Stomach smooth muscle (tissue), 2 donors: ENCODE data around the gene SMURF2.

Experiments
- H3K27ac ChIP-seq: one replicate; pipeline ENCODE4 v1.7.0; 2013; ENCODE audit warnings: mild to moderate bottlenecking, low read length, inconsistent platforms
- H3K27me3 ChIP-seq, 2 donors: one replicate each; pipeline ENCODE4 v1.7.0; 2013; ENCODE audit warnings: low read length in 2 of 2; ENCODE audit not compliant: insufficient read depth in 2 of 2, control insufficient read depth in 1 of 2
- H3K36me3 ChIP-seq, 2 donors: one replicate each; pipeline ENCODE4 v1.7.0; 2013; ENCODE audit warnings: low read length in 2 of 2; ENCODE audit not compliant: control insufficient read depth in 2 of 2, insufficient read depth in 2 of 2
- H3K4me1 ChIP-seq: one replicate; pipeline ENCODE4 v1.7.0; 2013; ENCODE audit warnings: low read length; ENCODE audit not compliant: control insufficient read depth, insufficient read depth
- H3K4me3 ChIP-seq, 2 donors: one replicate each; pipeline ENCODE4 v1.7.0; 2013; ENCODE audit warnings: low read length in 2 of 2
- H3K9ac ChIP-seq, 2 donors: one replicate each; pipeline ENCODE4 v1.7.0; 2013; ENCODE audit warnings: low read length in 2 of 2, mild to moderate bottlenecking in 1 of 2
- H3K9me3 ChIP-seq, 2 donors: one replicate each; pipeline ENCODE4 v1.7.0; 2013; ENCODE audit warnings: low read length in 2 of 2; ENCODE audit not compliant: control insufficient read depth in 2 of 2
- donor health status: healthy.
- donor health status: Pancreatic carcinoma.

SMURF2 gene

DNA sequence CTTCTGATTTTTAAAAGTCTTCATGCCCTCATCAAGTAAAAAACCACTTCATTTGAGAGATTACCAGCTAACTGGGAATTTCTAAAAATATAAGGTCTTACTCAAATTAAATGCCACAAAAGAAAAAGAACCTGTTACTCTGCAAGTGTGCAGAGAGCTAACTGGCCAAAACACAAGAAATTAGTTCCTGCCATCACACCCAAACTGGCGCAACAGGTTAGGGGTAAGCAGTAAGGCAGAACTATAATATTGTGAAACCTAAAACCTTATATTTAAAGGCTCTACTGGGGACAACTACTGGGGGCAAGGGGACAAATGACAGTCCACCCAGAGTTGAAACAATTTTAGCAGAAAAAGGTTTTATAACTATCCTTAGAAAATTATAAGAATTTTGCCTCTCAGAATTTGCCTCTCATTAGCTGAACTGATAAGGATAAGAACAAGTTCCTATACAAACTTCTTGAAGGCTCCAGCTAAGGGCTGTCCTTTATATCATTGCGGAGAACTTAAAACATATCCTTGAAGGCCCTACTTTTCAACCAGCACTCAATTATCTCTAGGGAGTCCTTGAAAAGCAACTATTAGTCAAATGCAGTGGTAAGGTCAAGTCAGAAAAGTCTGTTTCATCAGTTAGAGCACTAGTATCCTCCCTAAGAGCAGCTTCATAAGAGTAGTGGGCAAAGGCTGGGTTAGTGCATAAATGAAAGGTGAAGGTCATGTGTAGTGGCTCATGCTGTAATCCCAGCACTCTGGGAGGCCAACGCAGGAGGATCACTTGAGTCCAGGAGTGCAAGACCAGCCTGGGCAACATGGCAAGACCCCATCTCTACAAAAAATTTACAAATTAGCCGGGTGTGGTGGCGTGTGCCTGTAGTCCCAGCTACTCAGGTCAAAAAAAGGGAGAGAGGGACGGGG is 31.5 kb downstream of the SMURF2 start:
- Histone ChIP-seq H3K9me3 (no peaks in the 10 kb centered on the region), H3K4me1 (no peaks in the 10 kb centered on the region), H3K4me3 (no peak overlapping the region), H3K9ac (no peak overlapping the region), H3K27ac (no peak overlapping the region), H3K36me3 (no peaks in the 10 kb centered on the region), H3K27me3 (no peaks in the 10 kb centered on the region)

DNA sequence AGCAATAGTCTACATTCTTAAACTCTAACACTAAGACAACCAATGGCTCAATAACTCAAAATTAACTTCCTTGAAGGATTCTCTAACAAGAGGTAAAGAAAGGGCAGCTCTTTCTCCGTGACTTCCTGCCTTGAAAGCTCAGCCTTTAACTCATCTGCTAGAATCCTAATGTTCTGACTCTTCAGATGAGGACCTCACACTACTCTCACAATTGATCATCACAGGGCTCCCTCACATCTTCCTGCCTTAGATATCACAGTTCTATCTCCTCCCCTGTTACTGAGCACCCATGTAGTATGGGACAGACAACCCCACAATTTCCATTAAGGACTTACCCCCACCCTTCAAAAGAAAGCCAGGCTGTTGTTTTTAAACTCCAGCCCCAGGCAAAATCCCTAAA is 33.5 kb downstream of the SMURF2 start:
- Histone ChIP-seq H3K9ac (no peak overlapping the region), H3K9me3 (no peaks in the 10 kb centered on the region), H3K36me3 (no peaks in the 10 kb centered on the region), H3K27me3 (no peaks in the 10 kb centered on the region), H3K27ac (no peak overlapping the region), H3K4me1 (no peaks in the 10 kb centered on the region), H3K4me3 (no peak overlapping the region)

DNA sequence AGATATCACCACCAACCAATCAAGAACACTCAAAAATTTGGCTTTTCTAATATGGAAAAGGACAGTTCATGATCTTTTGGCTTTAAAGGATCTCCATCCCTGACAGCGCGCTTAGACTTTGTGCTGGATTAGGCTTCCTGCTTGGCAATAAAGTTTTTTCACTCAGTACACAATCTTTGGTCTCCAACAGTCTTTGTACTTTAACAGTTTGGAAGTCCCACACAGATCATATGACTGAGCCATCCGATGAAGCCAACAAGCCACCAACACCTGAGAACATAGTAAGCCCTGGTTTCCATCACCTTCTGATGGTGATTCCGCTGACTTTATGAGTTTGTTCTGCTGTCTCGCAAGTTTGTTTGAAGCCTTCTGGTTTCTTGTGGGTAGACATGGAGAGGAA is 34.3 kb downstream of the SMURF2 start:
- no peak overlapping the region for H3K4me3 ChIP-seq
- no peaks in the 10 kb centered on the region for H3K9me3 ChIP-seq

DNA sequence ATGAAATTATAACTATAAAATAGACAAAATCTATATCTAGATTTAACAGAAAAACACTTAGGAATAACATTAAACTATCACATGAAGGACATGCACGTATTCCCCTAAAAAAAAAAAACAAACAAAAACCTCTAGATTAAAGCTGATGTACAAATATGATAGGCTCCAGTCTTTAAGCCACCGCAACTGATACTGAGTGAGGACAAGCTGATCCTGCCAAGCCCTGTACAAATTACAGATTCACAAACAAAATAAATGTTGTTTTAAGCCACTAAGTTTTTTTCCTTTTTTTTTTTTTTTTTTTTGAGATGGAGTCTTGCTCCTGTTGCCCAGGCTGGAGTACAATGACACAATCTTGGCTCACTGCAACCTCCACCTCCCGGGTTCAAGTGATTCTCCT is 35.3 kb downstream of the SMURF2 start:
- H3K9me3 ChIP-seq, result no peaks in the 10 kb centered on the region
- no peaks in the 10 kb centered on the region for H3K36me3 ChIP-seq
- no peaks in the 10 kb centered on the region for H3K4me1 ChIP-seq
- no peak overlapping the region for H3K9ac ChIP-seq
- no peaks in the 10 kb centered on the region for H3K27me3 ChIP-seq
- H3K27ac ChIP-seq, result no peak overlapping the region
- H3K4me3 ChIP-seq, result no peak overlapping the region

More for the DNA sequence above, 34.3 kb downstream of the SMURF2 start:
- Histone ChIP-seq H3K9ac (no peak overlapping the region), H3K27ac (no peak overlapping the region), H3K36me3 (no peaks in the 10 kb centered on the region), H3K27me3 (no peaks in the 10 kb centered on the region), H3K4me1 (no peaks in the 10 kb centered on the region)

DNA sequence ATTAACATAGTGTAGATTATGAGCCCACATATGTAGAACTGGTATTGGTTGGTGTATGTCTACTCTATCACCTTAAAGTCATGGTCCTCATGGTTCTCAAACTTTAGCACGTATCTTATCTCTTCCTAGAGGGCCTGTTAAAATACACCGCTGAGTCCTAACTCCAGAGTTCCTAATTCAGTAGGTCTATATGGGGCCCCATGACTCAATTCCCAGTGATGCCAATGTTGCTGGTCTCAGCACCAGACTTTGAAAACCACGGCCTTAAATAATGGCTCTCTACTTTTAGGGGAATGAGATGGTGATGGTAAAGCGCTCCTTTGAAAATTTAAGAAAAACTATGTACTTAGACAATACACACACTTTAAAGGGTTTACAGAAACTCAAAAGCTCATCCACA is 36.6 kb downstream of the SMURF2 start:
- Histone ChIP-seq H3K9ac (no peak overlapping the region), H3K27ac (no peak overlapping the region), H3K9me3 (no peaks in the 10 kb centered on the region), H3K36me3 (no peaks in the 10 kb centered on the region), H3K4me1 (no peaks in the 10 kb centered on the region), H3K27me3 (no peaks in the 10 kb centered on the region), H3K4me3 (no peak overlapping the region)

DNA sequence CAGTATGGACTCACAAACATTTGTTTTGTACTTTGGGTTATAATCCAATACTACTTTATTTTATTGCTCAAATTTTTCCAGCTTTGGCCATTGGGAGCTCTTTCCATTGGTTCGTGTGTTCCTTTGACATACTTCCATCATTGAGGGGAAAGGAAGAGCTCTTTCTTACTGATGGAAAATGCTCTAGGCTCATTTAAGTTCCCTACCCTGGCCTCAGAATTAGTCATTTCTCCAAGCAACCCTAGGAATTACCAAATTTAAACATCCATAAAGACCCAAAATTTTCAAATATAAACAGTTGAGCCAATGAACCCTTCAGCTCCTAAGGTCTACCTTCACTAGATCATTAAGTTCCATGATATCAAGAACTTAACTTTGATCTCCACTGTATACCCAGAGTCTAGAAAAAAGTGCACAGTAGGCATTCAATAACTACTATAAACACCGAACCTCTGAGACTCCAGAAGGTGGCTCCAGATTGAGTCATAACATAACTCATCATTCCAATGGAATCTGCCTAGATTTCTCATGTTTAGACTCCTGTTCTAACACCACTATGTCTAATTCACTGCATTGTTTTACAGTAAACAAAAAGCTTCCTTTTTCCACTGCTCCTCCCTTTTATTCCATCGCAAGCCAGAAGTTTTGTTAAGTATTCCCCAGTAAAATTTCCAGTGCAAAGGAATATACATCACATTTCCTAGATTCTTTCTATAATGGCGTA is 39.0 kb downstream of the SMURF2 start:
- no peak overlapping the region for H3K27ac ChIP-seq
- H3K36me3 ChIP-seq, result no peaks in the 10 kb centered on the region
- H3K27me3 ChIP-seq, result no peaks in the 10 kb centered on the region
- H3K4me3 ChIP-seq, result no peak overlapping the region
- H3K9ac ChIP-seq, result no peak overlapping the region
- H3K4me1 ChIP-seq, result no peaks in the 10 kb centered on the region
- no peaks in the 10 kb centered on the region for H3K9me3 ChIP-seq

DNA sequence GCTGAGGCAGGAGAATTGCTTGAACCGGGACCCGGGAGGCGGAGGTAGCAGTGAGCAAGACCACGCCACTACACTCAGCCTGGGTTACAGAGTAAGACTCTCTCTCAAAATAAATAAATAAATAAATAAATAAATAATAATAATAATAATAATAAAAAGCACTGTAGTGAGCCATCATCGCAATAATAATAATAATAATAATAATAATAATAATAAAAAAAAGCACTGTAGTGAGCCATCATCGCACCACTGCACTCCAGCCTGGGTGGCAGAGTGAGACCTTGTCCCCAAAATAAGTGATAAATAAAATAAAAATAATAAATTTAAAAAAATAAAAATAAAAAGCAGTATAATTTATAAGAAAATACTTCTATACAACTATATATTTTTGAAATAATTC is 40.3 kb downstream of the SMURF2 start:
- no peaks in the 10 kb centered on the region for H3K27me3 ChIP-seq
- H3K4me3 ChIP-seq, result no peak overlapping the region
- no peak overlapping the region for H3K27ac ChIP-seq
- no peaks in the 10 kb centered on the region for H3K9me3 ChIP-seq
- no peaks in the 10 kb centered on the region for H3K4me1 ChIP-seq
- H3K36me3 ChIP-seq, result no peaks in the 10 kb centered on the region
- H3K9ac ChIP-seq, result no peak overlapping the region

DNA sequence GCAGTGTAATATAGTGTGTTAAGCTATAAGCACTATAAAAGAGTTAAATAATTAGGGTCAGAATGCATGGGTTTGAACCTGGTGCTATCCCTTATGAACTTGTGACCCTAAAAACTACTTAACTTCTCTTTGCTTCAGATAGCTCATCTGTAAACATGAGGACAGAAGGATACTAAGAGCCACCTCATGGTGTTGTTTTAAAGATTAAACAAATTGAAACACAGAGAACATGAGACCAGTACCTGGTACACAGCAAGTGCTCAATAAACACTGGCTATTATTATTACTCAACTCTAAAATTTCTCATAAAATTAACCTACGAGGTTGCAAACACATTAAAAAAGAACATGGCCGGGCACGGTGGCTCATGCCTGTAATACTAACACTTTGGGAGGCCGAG is 43.3 kb downstream of the SMURF2 start:
- H3K4me3 ChIP-seq, result no peak overlapping the region
- H3K27ac ChIP-seq, result no peak overlapping the region
- H3K27me3 ChIP-seq, result no peaks in the 10 kb centered on the region
- H3K36me3 ChIP-seq, result no peaks in the 10 kb centered on the region
- H3K9ac ChIP-seq, result no peak overlapping the region
- peaks cover 4% of the 10 kb centered on the region for H3K4me1 ChIP-seq
- no peaks in the 10 kb centered on the region for H3K9me3 ChIP-seq

DNA sequence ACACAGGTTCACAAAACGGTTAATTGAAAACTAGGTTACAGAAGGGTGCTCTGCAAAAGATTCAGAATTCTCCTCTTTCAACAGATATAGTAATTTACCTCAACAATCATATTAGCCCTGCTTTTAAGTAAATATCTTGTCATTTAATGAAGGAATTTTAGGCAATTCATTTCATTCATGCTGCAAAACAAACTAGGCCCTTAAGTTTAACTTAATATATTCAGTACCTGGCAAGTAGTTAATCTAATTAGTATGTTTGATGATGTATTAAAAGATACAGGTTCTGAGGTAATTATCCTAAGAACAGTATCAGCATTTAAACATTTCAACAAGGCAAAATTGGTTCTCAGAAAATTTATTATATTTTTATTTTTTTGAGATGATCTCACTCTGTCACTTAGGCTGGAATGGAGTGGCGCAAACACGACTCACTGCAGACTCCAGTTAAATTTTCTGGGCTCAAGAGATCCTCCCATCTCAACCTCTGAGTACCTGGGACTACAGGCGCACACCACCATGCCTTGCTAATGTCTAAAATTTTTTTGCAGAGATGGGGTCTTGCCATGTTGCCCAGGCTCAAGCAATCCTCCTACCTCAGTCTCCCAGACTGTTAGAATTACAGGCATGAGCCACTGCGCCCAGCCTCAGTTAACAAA is 44.9 kb downstream of the SMURF2 start:
- Histone ChIP-seq H3K27me3 (no peaks in the 10 kb centered on the region), H3K27ac (no peak overlapping the region), H3K36me3 (no peaks in the 10 kb centered on the region), H3K4me1 (peaks cover 4% of the 10 kb centered on the region), H3K9ac (no peak overlapping the region), H3K4me3 (no peak overlapping the region), H3K9me3 (no peaks in the 10 kb centered on the region)

DNA sequence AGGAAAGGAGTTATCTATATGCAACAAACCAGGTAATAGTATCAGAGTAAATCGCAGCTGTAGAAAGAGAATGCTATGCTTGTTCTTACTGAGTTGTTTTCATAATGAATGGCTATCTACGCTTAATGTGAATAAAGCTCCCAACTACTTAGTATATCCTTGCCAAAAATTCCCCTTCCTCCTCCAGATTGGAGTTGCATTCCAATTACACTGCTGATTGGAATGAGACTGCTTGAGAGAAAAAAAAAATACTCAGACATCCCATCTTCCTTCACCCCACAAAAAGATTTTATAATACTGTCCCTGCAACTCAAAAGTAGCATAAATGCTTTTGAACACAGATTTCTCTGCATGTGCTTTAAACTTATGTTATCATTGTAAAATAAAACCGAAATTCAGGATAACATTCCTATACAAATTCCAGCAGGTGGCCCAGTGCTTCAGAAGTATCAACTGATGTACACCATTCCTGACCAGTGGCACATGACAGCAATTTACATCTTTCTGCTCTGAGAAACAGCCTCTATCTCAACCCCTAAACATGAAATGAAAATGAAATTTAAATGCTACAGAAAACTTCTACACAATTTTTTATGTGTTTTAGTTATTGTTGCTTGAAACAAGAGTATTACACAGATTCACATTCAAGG is 47.0 kb downstream of the SMURF2 start:
- Histone ChIP-seq H3K9ac (no peak overlapping the region), H3K4me3 (no peak overlapping the region), H3K9me3 (no peaks in the 10 kb centered on the region), H3K27ac (no peak overlapping the region), H3K36me3 (no peaks in the 10 kb centered on the region), H3K4me1 (peaks cover 4% of the 10 kb centered on the region), H3K27me3 (no peaks in the 10 kb centered on the region)
